Measurements from ENCODE around the gene RGSL1.
"Not testable (repeated sequence)": the region's sequence is repeated elsewhere in the genome, so short reads cannot be mapped to it uniquely, and the experiment has no call there.

Gene RGSL1

GRCh38 chr1:182447124-182447523 lies 2.8 kb upstream of the RGSL1 start:
- not testable (repeated sequence) for DNase-seq

- DNase-seq, result no peak
Observed at GRCh38 chr1:182447660-182448059, 2.3 kb upstream of the RGSL1 start.

GRCh38 chr1:182453631-182454030 lies 3.7 kb downstream of the RGSL1 start:
- no peak for DNase-seq

DNA sequence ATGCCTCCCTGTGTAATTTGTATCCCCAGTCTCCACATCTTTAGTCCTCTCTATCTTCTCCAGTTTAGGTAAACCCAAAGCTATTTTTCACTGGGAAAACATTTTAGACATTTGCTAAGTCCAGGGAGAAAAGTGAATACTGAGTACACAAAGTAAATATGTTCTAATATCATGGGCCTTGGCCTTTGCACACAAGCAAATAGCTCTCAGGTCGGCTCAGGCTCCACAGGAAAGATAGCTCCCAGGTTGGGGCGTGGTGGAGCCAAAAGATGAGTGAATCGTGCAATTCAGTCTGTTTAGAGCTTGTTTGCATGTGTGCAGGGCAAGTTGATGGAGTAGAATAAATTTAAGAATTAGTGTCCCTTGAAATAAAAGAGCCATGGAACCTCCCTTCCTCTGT lies 7.9 kb downstream of the RGSL1 start:
- no peak for DNase-seq

DNA sequence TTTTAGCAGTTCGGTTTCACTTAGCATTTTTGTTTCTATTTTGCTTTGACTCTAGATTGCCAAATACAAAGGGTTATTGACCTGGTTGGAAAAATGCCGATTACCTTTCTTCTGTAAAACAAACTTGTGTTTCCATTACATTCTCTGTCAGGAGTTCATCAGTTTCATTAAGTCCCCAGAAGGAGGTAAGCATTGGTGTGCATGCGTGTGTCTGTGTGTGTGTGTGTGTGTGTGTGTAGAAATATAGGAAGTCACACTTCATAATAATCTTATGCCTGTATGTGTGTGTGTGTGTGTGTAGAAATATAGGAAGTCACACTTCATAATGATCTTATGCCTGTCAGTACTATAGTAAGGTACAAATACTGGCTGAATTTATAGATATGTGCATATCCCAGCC lies 10.0 kb downstream of the RGSL1 start:
- no peak for DNase-seq

DNA sequence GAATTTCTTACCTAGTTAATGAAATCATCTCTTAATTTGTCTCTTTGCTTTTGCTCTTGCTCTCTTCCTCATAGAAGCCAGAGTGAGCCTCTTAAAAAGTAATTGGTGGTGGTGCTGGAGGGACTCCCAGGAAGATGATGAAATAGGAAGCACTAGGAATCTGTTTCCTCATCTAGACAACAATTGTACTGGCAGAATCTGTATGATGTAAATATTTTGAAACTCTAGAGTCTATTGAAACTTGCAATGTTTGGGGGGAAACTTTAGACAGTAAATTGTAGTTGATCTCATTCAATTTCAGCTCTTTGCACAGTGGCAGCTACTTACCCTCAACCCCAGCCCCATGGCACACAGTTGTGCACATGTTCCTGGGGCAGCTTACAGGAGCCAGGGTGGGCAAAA lies 10.6 kb downstream of the RGSL1 start:
- DNase-seq, result no peak

- DNase-seq, result no peak
Observed at GRCh38 chr1:182473556-182473955, 23.6 kb downstream of the RGSL1 start.

DNA sequence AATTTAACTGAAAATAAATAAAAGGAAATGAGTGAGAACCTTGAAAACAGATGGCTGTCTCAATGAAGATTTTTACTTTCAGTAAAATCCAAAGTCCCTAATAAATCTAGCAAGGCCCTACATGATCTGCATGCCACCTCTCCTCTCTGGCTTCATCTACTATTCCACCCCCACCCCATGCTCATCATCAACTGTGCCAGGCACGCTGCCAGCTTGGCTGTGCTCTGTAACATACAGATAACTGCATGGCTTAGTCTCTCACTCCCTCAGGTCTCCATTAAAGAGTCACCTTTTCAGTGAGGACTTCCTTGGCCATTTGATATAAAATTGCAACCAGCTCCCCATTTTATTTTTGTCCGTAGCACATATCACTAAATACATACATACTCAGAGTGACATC lies 26.7 kb downstream of the RGSL1 start:
- DNase-seq, result no peak

DNA sequence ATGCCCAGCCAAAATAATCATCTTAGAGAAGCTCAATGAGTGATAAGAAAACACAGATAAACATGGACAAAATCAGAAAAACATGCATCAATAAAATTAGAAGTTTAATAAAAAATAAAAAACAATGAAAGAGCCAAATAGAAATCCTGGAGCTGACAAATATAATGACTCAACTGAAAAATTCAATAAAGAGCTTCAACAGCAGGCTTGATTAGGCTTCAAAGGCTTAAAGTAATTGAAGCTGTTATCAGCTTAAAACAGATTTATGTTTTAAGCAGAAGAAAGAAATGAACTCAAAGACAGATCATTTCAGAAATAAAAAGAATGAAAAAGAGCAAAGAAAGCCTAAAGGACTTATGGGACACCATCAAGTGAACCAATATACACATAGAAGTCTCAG lies 28.3 kb downstream of the RGSL1 start:
- no peak for DNase-seq

DNA sequence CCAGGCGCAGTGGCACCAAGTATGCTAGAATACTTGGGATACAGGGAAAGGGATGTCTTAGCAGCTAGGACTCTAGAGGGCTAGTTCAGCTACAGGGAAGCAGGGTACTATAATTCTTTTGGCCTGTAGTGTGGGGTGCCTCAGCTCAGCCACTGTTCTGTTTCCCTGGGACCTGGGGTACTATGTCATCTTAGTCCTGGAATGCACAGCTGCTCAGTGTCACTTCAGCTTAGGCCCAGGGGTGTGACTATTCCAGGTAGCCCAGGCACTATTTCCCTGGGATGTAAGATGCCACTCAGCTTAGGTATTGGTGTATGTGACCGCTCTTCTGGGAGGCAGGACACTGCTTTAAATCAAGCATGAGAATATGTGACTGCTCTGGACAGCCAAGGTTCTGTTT lies 34.1 kb downstream of the RGSL1 start:
- DNase-seq, result no peak

DNA sequence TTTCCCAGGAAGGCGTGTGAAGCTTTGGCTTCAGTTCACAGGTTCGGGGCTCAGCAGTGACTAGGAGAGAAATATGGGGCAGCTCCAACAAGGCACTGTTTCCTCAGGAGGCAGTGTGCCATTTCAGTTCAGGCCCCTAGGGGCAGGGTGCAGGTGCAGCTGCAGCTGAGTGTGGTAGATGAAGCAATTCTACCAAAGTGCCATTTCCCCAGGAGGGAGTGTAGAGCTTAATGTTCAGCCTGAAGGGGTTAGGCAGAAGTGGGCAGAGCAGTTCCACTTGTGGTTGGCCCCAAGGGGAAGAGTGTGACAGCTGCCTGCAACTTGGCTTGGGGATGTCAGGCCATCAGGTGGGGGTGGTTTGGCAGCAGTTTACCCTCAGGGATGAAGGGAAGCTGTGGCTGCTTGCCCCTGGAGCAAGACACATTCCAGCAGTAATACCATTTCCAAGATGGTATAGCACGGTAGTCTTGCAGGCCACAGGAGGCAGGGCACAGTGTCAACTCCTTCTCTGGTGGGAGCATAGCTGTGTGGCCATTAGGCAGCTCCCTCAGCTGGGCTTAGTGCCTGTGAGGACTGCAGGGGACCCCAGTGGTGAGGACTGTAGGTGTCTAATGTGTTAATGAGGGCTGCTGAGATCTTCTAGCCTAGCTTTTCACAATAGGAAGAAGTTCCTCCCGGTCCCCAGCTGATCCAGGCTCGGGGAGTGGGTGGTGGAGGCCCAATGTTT lies 34.7 kb downstream of the RGSL1 start:
- no peak for DNase-seq

DNA sequence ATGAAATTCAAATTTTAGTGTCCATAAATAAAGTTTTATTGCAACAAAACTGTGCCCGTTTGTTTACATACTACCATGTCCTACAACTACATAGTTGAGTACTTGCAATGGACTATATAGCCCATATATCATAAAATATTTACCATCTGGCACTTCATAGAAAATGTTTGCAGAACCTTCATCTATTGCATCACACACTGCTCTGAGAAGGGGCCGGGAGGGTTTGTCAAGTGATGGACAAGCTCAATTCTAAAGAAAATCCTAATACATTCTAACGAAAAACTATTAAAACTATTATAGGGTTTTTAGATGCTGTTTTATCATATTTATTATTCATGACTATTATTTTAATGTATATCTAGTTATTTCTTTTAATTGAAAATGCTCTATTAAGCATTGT lies 35.9 kb downstream of the RGSL1 start:
- DNase-seq, result no peak

GRCh38 chr1:182488803-182489202 lies 38.9 kb downstream of the RGSL1 start:
- DNase-seq, result no peak

- no peak for DNase-seq
Observed at GRCh38 chr1:182493063-182493462, 43.1 kb downstream of the RGSL1 start.

- DNase-seq, result no peak
Observed at GRCh38 chr1:182495002-182495401, 45.1 kb downstream of the RGSL1 start.

DNA sequence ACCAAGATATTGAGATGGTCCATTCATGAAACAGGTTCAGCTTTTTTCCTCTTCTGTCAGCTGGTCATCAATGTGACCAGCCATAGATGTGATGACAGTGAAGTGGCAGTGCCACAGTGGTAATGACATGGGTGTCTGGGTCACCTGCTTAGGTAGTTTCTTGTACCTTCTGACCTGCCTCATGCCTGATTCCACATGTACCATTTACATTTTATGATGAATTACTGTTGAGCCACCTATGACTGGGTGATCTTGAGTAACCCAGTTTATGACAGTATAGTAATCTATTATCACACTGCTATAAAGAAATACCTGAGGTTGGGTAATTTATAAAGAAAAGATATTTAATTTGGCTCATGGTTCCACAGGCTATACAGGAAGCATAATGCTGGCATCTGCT lies 45.7 kb downstream of the RGSL1 start:
- DNase-seq, result no peak

DNA sequence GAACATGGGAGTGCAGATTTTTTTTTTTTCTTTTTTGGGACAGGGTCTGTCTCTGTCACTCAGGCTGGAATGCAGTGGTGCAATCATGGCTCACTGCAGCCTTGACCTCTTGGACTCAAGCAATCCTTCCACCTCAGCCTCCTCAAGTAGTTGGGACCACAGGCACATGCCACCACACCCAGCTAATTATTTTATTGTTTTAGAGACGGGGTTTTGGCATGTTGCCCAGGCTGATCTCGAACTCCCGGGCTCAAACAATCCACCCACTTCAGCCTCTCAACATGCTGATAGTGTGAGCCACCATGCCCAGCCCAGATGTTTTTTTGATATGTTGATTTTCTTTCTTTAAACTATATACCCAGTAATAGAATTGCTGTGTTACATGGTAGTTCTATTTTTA lies 57.7 kb downstream of the RGSL1 start:
- no peak for DNase-seq

GRCh38 chr1:182515556-182515955 lies 65.6 kb downstream of the RGSL1 start:
- no peak for DNase-seq

- no peak for DNase-seq
Observed at GRCh38 chr1:182520736-182521135, 70.8 kb downstream of the RGSL1 start.

- no peak for DNase-seq
Observed at GRCh38 chr1:182525342-182525741, 75.4 kb downstream of the RGSL1 start.

GRCh38 chr1:182527680-182528079 lies 77.7 kb downstream of the RGSL1 start:
- DNase-seq, result no peak

DNA sequence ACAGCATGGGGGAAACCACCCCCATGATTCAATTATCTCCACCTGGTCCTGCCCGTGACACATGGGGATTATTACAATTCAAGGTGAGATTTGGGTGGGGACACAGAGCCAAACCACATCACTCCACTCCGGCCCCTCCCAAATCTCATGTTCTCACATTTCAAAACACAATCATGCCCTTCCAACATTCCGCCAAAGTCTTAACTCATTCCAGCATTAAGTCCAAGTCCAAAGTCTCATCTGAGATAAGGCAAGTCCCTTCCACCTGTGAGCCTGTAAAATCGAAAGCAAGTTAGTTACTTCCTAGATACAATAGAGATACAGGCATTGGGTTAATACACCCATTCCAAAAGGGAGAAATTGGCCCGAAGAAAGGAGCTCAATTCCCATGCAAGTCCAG lies 78.3 kb downstream of the RGSL1 start:
- not testable (repeated sequence) for DNase-seq

DNA sequence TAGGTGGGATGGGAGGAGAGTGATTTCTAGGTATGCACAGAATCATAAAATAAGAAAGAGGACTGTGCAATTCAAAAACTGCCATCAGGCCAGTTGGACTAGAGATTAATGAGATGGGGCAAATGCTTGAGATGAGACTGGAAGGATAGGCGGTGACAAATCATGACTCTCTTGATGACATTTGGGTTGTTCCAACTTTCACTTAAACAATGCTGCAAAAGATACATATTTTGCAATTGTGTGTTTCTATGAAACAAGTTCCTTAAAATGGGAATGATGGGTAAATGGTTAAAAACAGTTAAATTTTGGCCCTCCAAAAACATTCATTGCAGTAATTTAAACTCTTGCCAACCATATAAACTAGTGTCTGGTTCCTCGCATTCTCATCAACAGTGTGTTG lies 84.0 kb downstream of the RGSL1 start:
- DNase-seq, result no peak

DNA sequence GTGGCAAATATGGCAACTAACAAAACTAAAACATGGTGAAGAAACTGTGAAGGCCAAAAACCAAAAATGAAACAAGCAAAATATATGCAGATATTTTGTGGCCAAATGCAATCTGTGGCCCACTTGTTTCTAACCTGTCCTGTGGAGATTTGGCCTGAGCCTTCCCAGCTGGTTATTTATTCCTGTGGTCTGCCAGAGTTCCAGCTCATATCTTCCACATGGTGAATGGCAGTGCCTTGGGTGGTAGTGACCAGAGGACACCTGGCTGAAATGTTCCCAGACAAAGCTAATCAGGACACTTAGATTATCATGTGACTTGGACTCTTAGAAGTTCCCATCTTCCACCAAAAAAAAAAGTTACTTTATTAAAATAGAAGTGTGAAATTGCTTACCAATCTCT lies 99.4 kb downstream of the RGSL1 start:
- DNase-seq, result no peak

- DNase-seq, result no peak
Observed at GRCh38 chr1:182549811-182550210, 99.9 kb downstream of the RGSL1 start.

DNA sequence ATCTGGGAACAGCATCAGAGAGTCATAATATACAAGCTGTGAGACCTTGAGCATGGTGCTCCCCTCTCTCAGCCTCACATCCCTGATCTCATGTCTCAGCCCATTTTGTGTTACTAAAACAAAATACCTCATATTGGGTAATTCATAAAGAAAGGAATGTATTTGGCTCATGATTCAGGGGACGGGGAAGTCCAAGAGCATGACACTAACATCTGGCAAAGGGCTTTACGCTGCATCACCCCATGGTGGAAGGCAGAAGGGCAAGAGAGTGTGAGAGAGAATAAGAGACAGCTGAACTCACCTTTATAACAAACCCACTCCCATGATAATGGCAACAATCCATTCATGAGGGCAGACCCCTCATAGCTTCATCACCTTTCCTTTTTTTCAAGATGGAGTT lies 102.6 kb downstream of the RGSL1 start:
- no peak for DNase-seq

Data from activated gamma-delta T cell treated with Interleukin-2 at 50 U/mL for 16 hours (primary cell).